Endodermal cell (in vitro differentiated cells): Measurements from ENCODE around the gene TRRAP. TPM values are rescaled to one million over a fixed set of nuclear protein-coding genes. Genes with fewer than 3 reads are reported as not detected.
"Not testable (repeated sequence)": the region's sequence is repeated elsewhere in the genome, so short reads cannot be mapped to it uniquely, and the experiment has no call there.

Source experiments
- DNase-seq: peaks from one replicate; pipeline ENCODE4 v3.0.0-alpha.2; 2017
- H3K27ac ChIP-seq: 2 replicates; pipeline ENCODE4 v1.5.1; 2013; ENCODE audit warnings: mild to moderate bottlenecking, low read depth, low read length, moderate library complexity
- H3K27me3 ChIP-seq: 2 replicates; pipeline ENCODE4 v1.6.1; 2013; ENCODE audit warnings: mild to moderate bottlenecking, low read length, moderate library complexity; ENCODE audit not compliant: insufficient read depth, control insufficient read depth, poor library complexity, severe bottlenecking
- H3K36me3 ChIP-seq: 2 replicates; pipeline ENCODE4 v1.7.0; 2013; ENCODE audit warnings: mild to moderate bottlenecking, low read length, moderate library complexity; ENCODE audit not compliant: control insufficient read depth, insufficient read depth
- H3K4me1 ChIP-seq: one replicate; pipeline ENCODE4 v1.7.0; 2013; ENCODE audit warnings: low read length; ENCODE audit not compliant: control insufficient read depth, insufficient read depth
- H3K4me3 ChIP-seq: 2 replicates; pipeline ENCODE4 v1.5.1; 2013; ENCODE audit warnings: mild to moderate bottlenecking, low read length, moderate library complexity
- H3K9ac ChIP-seq: 2 replicates; pipeline ENCODE4 v1.6.1; 2013; ENCODE audit warnings: mild to moderate bottlenecking, low read length, moderate library complexity; ENCODE audit not compliant: poor library complexity, severe bottlenecking; ENCODE audit errors: extremely low read depth
- H3K9me3 ChIP-seq: 2 replicates; pipeline ENCODE4 v1.6.1; 2013; ENCODE audit warnings: mild to moderate bottlenecking, low read length, moderate library complexity; ENCODE audit not compliant: control insufficient read depth
- H3K27ac Mint-ChIP-seq: 2 replicates; pipeline ENCODE4 v1.8.0; 2020; ENCODE audit warnings: mixed read lengths
- H3K27me3 Mint-ChIP-seq: 2 replicates; pipeline ENCODE4 v1.8.0; 2021; ENCODE audit warnings: mild to moderate bottlenecking, mixed read lengths; ENCODE audit not compliant: insufficient read depth
- H3K36me3 Mint-ChIP-seq: 2 replicates; pipeline ENCODE4 v1.8.0; 2020; ENCODE audit warnings: low read depth, mixed read lengths
- H3K4me1 Mint-ChIP-seq: 2 replicates; pipeline ENCODE4 v1.8.0; 2020; ENCODE audit warnings: mixed read lengths
- H3K4me3 Mint-ChIP-seq: 2 replicates; pipeline ENCODE4 v1.8.0; 2020; ENCODE audit warnings: mild to moderate bottlenecking, moderate library complexity, mixed read lengths
- H3K9me3 Mint-ChIP-seq: 2 replicates; pipeline ENCODE4 v1.8.0; 2020; ENCODE audit warnings: mild to moderate bottlenecking, mixed read lengths
- WGBS, 2 experiments: methylation state at CpG; one replicate each; pipeline versions ENCODE4 v1.1.5 to v1.1.7; 2013; ENCODE audit warnings: missing lambda C conversion rate in 2 of 2, mixed read lengths in 1 of 2; ENCODE audit not compliant: insufficient coverage in 1 of 2, insufficient read length in 1 of 2; 5-methylcytosine and 5-hydroxymethylcytosine counted together
- total RNA-seq, 2 donors: library from RNA; stranded (reverse); fragmentation: NEBNext Ultra II Directional in 1 of 2; extraction: Animal tissue kit (Norgen Biotek cat#: 25700) in 1 of 2; gene quantifications; 2 replicates in 1 of 2; 3 replicates in 1 of 2; pipeline ENCODE4 v1.2.1, GENCODE V29; 2021
- TF ChIP-seq, protein P1 (sequence below): fragments of 200-600 bp; sonication (generic); conservative IDR thresholded peaks from 2 replicates; pipeline ENCODE4 v1.5.0; 2021; ENCODE audit warnings: antibody characterized with exemption, mild to moderate bottlenecking

The TRRAP gene
- total RNA-seq, 2 donors from 2014 or later = 64.3 to 68.8 TPM

DNA sequence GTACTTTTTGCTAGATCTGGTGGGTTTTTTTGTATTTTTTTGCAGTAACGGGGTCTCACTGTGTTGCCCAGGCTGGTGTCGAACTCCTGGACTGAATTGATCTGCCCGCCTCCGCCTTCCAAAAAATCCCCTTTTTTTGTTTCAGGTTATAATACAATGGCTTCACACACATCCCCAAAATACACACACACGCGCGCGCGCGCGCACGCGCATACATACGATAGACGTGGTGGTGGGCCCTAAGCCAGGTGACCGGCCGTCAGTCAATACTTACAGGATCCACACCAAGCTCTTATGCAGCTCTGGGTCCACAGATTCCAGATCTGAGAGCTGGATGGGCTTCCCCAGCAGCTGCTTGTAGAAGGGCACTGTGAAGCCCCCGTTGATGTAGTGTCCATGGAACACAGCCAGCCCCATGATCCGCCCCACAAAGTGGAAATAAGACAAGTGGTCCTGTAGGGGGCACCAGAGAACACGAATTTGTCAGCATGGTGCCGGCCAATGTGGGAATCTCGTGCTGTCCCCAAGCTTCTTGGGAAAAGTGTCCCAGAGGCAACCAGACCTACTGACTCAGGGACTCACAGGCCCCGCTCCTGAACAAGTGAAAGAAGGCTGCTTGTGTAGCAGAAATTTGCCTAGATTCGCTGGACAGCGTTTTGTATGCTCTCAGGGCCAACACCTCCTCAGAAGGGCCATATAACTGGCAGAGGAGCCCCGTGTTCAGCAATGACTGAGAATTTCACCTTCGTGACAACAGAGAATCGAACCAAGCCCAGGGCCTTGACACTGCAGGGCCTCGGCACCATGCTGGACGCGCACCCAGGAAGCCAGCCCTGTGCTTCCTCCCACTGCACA is 162.0 kb downstream of the TRRAP start:
- Mint-ChIP-seq H3K36me3 (peaks cover 76% of the 10 kb centered on the region), H3K27me3 (no peaks in the 10 kb centered on the region), H3K9me3 (no peaks in the 10 kb centered on the region), H3K4me3 (no peak overlapping the region), H3K27ac (peak overlapping the region; percentile 61), H3K4me1 (peaks cover 2% of the 10 kb centered on the region)
- TF ChIP-seq, protein P1, sequence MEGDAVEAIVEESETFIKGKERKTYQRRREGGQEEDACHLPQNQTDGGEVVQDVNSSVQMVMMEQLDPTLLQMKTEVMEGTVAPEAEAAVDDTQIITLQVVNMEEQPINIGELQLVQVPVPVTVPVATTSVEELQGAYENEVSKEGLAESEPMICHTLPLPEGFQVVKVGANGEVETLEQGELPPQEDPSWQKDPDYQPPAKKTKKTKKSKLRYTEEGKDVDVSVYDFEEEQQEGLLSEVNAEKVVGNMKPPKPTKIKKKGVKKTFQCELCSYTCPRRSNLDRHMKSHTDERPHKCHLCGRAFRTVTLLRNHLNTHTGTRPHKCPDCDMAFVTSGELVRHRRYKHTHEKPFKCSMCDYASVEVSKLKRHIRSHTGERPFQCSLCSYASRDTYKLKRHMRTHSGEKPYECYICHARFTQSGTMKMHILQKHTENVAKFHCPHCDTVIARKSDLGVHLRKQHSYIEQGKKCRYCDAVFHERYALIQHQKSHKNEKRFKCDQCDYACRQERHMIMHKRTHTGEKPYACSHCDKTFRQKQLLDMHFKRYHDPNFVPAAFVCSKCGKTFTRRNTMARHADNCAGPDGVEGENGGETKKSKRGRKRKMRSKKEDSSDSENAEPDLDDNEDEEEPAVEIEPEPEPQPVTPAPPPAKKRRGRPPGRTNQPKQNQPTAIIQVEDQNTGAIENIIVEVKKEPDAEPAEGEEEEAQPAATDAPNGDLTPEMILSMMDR = peak; percentile 80
- peaks cover 90% of the 10 kb centered on the region for H3K36me3 ChIP-seq
- H3K9ac ChIP-seq = no peak overlapping the region
- WGBS, 2 experiments = 73 to 79% methylated on average over 23 to 31 of the region's 31 CpGs
- no peak overlapping the region for H3K4me3 ChIP-seq
- H3K9me3 ChIP-seq = no peaks in the 10 kb centered on the region
- no peaks in the 10 kb centered on the region for H3K27me3 ChIP-seq
- DNase-seq = peak; percentile 94
- H3K4me1 ChIP-seq = no peaks in the 10 kb centered on the region
- H3K27ac ChIP-seq = peak overlapping the region; percentile 26

DNA sequence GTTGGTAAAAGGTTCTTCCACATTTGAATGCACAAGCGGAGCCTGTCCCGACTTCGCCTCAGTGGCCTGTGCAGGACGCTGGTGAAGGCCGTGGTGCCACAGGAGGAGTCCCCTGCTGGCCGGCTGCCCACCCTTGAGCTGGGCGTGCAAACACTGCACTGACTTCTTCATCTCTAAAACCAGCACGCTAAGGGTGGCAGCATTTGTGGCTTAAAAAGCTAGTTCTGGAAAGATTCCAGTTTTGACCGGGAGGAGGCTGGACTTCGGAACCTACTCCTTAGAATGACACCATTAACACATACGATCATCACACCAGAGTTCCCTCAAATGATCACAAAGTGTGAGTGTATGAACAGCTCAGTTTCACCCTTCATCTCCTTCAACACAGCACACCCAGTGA is 163.2 kb downstream of the TRRAP start:
- Mint-ChIP-seq H3K4me1 (peaks cover 2% of the 10 kb centered on the region), H3K36me3 (peaks cover 73% of the 10 kb centered on the region), H3K9me3 (no peaks in the 10 kb centered on the region), H3K27me3 (no peaks in the 10 kb centered on the region), H3K27ac (no peak overlapping the region), H3K4me3 (no peak overlapping the region)
- Histone ChIP-seq H3K4me3 (no peak overlapping the region), H3K9ac (no peak overlapping the region), H3K27ac (no peak overlapping the region), H3K27me3 (no peaks in the 10 kb centered on the region), H3K4me1 (no peaks in the 10 kb centered on the region), H3K36me3 (peaks cover 89% of the 10 kb centered on the region), H3K9me3 (no peaks in the 10 kb centered on the region)
- TF ChIP-seq, protein P1 = no peak
- 93 to 94% methylated on average over 5 to 11 of the region's 11 CpGs for WGBS, 2 experiments
- DNase-seq = no peak

GRCh38 chr7:99042957-99043356 is 164.6 kb downstream of the TRRAP start:
- Histone ChIP-seq H3K27me3 (no peaks in the 10 kb centered on the region), H3K9ac (no peak overlapping the region), H3K4me1 (no peaks in the 10 kb centered on the region), H3K27ac (no peak overlapping the region), H3K4me3 (no peak overlapping the region), H3K36me3 (peaks cover 87% of the 10 kb centered on the region), H3K9me3 (no peaks in the 10 kb centered on the region)
- Mint-ChIP-seq H3K36me3 (peaks cover 72% of the 10 kb centered on the region), H3K9me3 (no peaks in the 10 kb centered on the region), H3K4me3 (no peak overlapping the region), H3K27ac (no peak overlapping the region), H3K27me3 (no peaks in the 10 kb centered on the region), H3K4me1 (peaks cover 2% of the 10 kb centered on the region)
- TF ChIP-seq, protein P1 = no peak
- DNase-seq = no peak
- 89 to 96% methylated on average over 4 to 5 of the region's 5 CpGs for WGBS, 2 experiments

DNA sequence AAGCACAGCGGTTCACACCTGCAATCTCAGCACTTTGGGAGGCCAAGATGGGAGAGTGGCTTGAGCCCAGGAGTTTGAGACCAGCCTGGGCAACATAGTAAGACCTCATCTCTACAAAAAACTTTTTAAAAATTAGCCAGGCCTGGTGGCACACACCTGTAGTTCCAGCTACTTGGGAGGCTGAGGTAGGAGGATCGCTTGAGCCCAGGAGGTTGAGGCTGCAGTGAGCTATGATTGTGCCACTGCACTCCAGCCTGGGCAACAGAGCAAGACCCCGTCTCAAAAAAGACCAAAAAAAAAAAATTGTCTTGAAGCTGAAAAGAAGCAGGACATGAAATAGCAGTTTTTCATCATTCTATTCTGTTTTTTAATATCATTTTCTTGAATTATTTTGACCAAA is 166.5 kb downstream of the TRRAP start:
- H3K4me1 ChIP-seq, H3K9me3 Mint-ChIP-seq, H3K4me3 Mint-ChIP-seq, DNase-seq, H3K27me3 ChIP-seq, H3K27me3 Mint-ChIP-seq, H3K27ac ChIP-seq, H3K4me3 ChIP-seq, H3K4me1 Mint-ChIP-seq, H3K9ac ChIP-seq, H3K9me3 ChIP-seq, H3K27ac Mint-ChIP-seq: not testable (repeated sequence)
- H3K36me3 ChIP-seq = peaks cover 90% of the 10 kb centered on the region
- peaks cover 70% of the 10 kb centered on the region for H3K36me3 Mint-ChIP-seq
- WGBS, 2 experiments = 95 to 100% methylated on average over 2 to 3 of the region's 3 CpGs

DNA sequence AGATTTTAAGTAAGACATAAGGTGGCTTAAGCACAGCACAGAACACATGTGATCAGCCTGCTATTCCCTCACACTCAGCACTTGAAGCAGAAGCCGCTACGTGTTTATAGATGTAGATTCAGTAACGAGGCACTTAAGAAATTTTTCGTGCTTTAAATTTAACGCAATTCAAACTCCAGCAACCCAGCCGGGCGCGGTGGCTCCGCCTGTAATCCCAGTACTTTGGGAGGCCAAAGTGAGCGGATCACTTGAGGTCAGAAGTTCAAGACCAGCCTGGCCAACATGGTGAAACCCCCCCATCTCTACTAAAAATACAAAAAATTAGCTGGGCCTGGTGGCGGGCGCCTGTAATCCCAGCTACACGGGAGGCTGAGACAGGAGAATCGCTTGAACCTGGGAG is 167.9 kb downstream of the TRRAP start:
- peaks cover 74% of the 10 kb centered on the region for H3K36me3 Mint-ChIP-seq
- H3K4me1 Mint-ChIP-seq, H3K9ac ChIP-seq, H3K27ac Mint-ChIP-seq, H3K27me3 ChIP-seq, DNase-seq, H3K4me3 Mint-ChIP-seq, H3K9me3 ChIP-seq, H3K9me3 Mint-ChIP-seq, H3K27ac ChIP-seq, H3K27me3 Mint-ChIP-seq, H3K4me3 ChIP-seq, H3K4me1 ChIP-seq: not testable (repeated sequence)
- WGBS, 2 experiments = 91 to 96% methylated on average over 10 to 14 of the region's 14 CpGs
- peaks cover 92% of the 10 kb centered on the region for H3K36me3 ChIP-seq
